CD4-positive, CD25-positive, alpha-beta regulatory T cell (primary cell): Measurements from ENCODE around the gene CACFD1. TPM values are rescaled to one million over a fixed set of nuclear protein-coding genes. Genes with fewer than 3 reads are reported as not detected.

Source experiments
- ATAC-seq, 2 donors: fragments of 150-1000 bp; cut with Tn5 transposase; one replicate each; pipeline ENCODE4 v1.10.0; 2021; ENCODE audit warnings: low read depth in 2 of 2, moderate number of reproducible peaks in 2 of 2, moderate library complexity in 1 of 2
- DNase-seq, 3 donors: peaks; one replicate each; pipeline versions ENCODE4 v3.0.0 to v3.0.0-alpha.2; 2012 to 2022; ENCODE audit warnings: mixed read lengths in 1 of 3
- H3K27ac ChIP-seq: one replicate; pipeline ENCODE4 v1.7.0; 2013; ENCODE audit warnings: mild to moderate bottlenecking, low read length; ENCODE audit not compliant: insufficient read depth, poor library complexity, severe bottlenecking
- H3K27me3 ChIP-seq: one replicate; pipeline ENCODE4 v1.7.0; 2013; ENCODE audit warnings: low read length; ENCODE audit not compliant: control insufficient read depth, insufficient read depth
- H3K36me3 ChIP-seq: one replicate; pipeline ENCODE4 v1.7.0; 2013; ENCODE audit warnings: mild to moderate bottlenecking, low read length, moderate library complexity; ENCODE audit not compliant: control insufficient read depth, insufficient read depth
- H3K4me1 ChIP-seq: 2 replicates; pipeline ENCODE4 v1.7.0; 2013; ENCODE audit warnings: mild to moderate bottlenecking, low read length; ENCODE audit not compliant: insufficient read depth, control insufficient read depth, poor library complexity, severe bottlenecking
- H3K4me3 ChIP-seq: one replicate; pipeline ENCODE4 v1.7.0; 2013; ENCODE audit warnings: low read depth, mild to moderate bottlenecking, low read length, moderate library complexity
- H3K9me3 ChIP-seq, 2 experiments: 1 replicate in 1 of 2; 2 replicates in 1 of 2; pipeline ENCODE4 v1.7.0; 2013; ENCODE audit warnings: low read length in 2 of 2, mild to moderate bottlenecking in 1 of 2, moderate library complexity in 1 of 2; ENCODE audit not compliant: control insufficient read depth in 2 of 2
- H3K27ac Mint-ChIP-seq, 3 donors: one replicate each; pipeline ENCODE4 v1.8.0; 2020 to 2022; ENCODE audit warnings: mild to moderate bottlenecking in 3 of 3, mixed read lengths in 3 of 3, moderate library complexity in 2 of 3
- H3K27me3 Mint-ChIP-seq: one replicate; pipeline ENCODE4 v1.8.0; 2022; ENCODE audit warnings: mild to moderate bottlenecking, mixed read lengths
- H3K36me3 Mint-ChIP-seq: one replicate; pipeline ENCODE4 v1.8.0; 2020; ENCODE audit warnings: mixed read lengths
- H3K4me1 Mint-ChIP-seq, 4 donors: one replicate each; pipeline ENCODE4 v1.8.0; 2020 to 2022; ENCODE audit warnings: mixed read lengths in 4 of 4, mild to moderate bottlenecking in 1 of 4
- H3K4me3 Mint-ChIP-seq, 4 donors: one replicate each; pipeline ENCODE4 v1.8.0; 2020 to 2022; ENCODE audit warnings: mild to moderate bottlenecking in 4 of 4, mixed read lengths in 4 of 4, moderate library complexity in 3 of 4
- H3K9me3 Mint-ChIP-seq, 7 donors: one replicate each; pipeline ENCODE4 v1.8.0; 2020 to 2022; ENCODE audit warnings: mixed read lengths in 7 of 7, mild to moderate bottlenecking in 3 of 7, moderate library complexity in 2 of 7
- polyA plus RNA-seq, 4 donors: library from polyadenylated mRNA; unstranded; fragments of 300-500 nt; fragmentation: Illumina TruSeq; gene quantifications; one replicate each; pipeline ENCODE4 v1.2.3, GENCODE V29; 2021
- total RNA-seq: library from RNA; stranded (reverse); gene quantifications from one replicate; pipeline ENCODE4 v1.2.3, GENCODE V29; 2022

CACFD1 gene
- total and polyA plus RNA-seq, 5 donors from 2014 or later: 1.2 to 3.0 (median 1.8) TPM

DNA sequence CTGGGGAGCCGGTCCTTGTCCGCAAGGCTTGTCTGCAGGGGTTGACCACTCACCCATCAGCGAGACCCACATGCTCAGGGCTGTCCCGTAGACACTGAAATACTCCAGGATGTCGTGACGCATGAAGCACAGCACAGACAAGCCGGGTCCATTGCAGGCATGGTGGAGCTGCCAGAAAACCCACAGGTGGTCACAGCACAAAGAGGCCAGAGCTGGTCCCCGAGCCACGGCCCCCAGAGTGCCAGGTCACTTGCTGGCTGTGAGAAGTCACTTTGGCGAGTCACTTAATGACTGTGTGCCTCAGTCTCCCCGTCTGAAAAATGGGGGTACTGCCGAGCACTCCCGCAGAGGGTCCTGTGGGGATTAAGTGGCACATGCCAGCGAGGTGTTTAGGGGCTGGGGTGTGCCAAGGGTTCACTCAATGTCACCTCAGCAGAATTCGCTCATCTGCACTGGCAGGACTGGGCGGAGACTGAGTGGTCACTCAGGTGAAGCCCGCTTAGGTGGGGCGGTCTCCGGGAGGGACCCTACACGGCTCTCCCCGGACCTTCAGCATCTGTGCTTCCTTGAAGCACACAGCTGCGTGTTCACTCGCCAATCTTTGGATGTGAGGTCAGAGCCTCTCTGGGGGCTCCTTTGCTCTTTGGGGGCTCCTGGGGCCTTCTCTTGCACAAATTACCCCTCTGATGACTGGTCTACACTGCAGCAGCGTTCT lies 60.5 kb downstream of the CACFD1 start:
- ATAC-seq (no peak), DNase-seq (no peak)
- H3K36me3 ChIP-seq: no peaks in the 10 kb centered on the region
- Mint-ChIP-seq H3K27ac (no peak overlapping the region), H3K4me3 (no peak overlapping the region), H3K4me1 (peaks cover 0 to 2% (median 0%) of the 10 kb centered on the region in 4 donors), H3K9me3 (no peaks in the 10 kb centered on the region), H3K36me3 (no peaks in the 10 kb centered on the region), H3K27me3 (no peaks in the 10 kb centered on the region)
- no peaks in the 10 kb centered on the region for H3K27me3 ChIP-seq
- H3K27ac ChIP-seq: no peak overlapping the region
- H3K4me3 ChIP-seq: no peak overlapping the region
- no peaks in the 10 kb centered on the region for H3K9me3 ChIP-seq
- no peaks in the 10 kb centered on the region for H3K4me1 ChIP-seq

Other genes with a start within 250 kb of the CACFD1 start
- 0.62 TPM for gene ABO, start 184.8 kb upstream of the CACFD1 start, total RNA-seq
- not detected for gene ABO, start 184.8 kb upstream of the CACFD1 start, polyA plus RNA-seq
- gene SURF6, start 123.8 kb upstream of the CACFD1 start, total RNA-seq: 14.6 TPM
- gene SURF6, start 123.8 kb upstream of the CACFD1 start, polyA plus RNA-seq: 1 to 10 TPM; 5.4 to 8.4 (median 6.9) TPM
- 29.3 TPM for gene MED22, start 111.8 kb upstream of the CACFD1 start, total RNA-seq
- gene MED22, start 111.8 kb upstream of the CACFD1 start, polyA plus RNA-seq: 10 to 100 TPM in 3 of 4 donors, 1 to 10 TPM in 1; 7.3 to 16.2 (median 11.1) TPM
- gene RPL7A, start 111.8 kb upstream of the CACFD1 start, total RNA-seq: 1,813 TPM
- 1,000 to 10,000 TPM in 2 of 4 donors, 100 to 1,000 TPM in 2; 747 to 1,102 (median 951) TPM for gene RPL7A, start 111.8 kb upstream of the CACFD1 start, polyA plus RNA-seq
- gene SURF1, start 103.5 kb upstream of the CACFD1 start, total RNA-seq: 41.8 TPM
- gene SURF1, start 103.5 kb upstream of the CACFD1 start, polyA plus RNA-seq: 100 to 1,000 TPM; 114 to 120 (median 115) TPM
- gene SURF2, start 103.4 kb upstream of the CACFD1 start, total RNA-seq: 24.3 TPM
- gene SURF2, start 103.4 kb upstream of the CACFD1 start, polyA plus RNA-seq: 10 to 100 TPM; 34.5 to 47.1 (median 37.0) TPM
- 132 TPM for gene SURF4, start 83.9 kb upstream of the CACFD1 start, total RNA-seq
- 100 to 1,000 TPM; 189 to 227 (median 212) TPM for gene SURF4, start 83.9 kb upstream of the CACFD1 start, polyA plus RNA-seq
- 0.86 TPM for gene STKLD1, start 83.6 kb upstream of the CACFD1 start, total RNA-seq
- under 1 TPM; 0.09 to 0.28 (median 0.15) TPM for gene STKLD1, start 83.6 kb upstream of the CACFD1 start, polyA plus RNA-seq
- gene REXO4, start 42.0 kb upstream of the CACFD1 start, total RNA-seq: 19.4 TPM
- gene REXO4, start 42.0 kb upstream of the CACFD1 start, polyA plus RNA-seq: 10 to 100 TPM in 3 of 4 donors, 1 to 10 TPM in 1; 9.8 to 17.8 (median 14.7) TPM
- gene ADAMTS13, start 37.6 kb upstream of the CACFD1 start, total RNA-seq: 0.47 TPM
- gene ADAMTS13, start 37.6 kb upstream of the CACFD1 start, polyA plus RNA-seq: under 1 TPM in 1 of 4 donors, not detected in 3; 0.10 TPM
- gene SLC2A6, start 19.1 kb downstream of the CACFD1 start, total RNA-seq: 1.8 TPM
- gene SLC2A6, start 19.1 kb downstream of the CACFD1 start, polyA plus RNA-seq: 1 to 10 TPM in 3 of 4 donors, under 1 TPM in 1; 0.63 to 2.2 (median 1.6) TPM
- not detected for gene MYMK, start 65.0 kb downstream of the CACFD1 start, total RNA-seq
- gene MYMK, start 65.0 kb downstream of the CACFD1 start, polyA plus RNA-seq: not detected
- not detected for gene ADAMTSL2, start 74.7 kb downstream of the CACFD1 start, total RNA-seq
- not detected for gene ADAMTSL2, start 74.7 kb downstream of the CACFD1 start, polyA plus RNA-seq
- not detected for gene FAM163B, start 149.4 kb downstream of the CACFD1 start, total RNA-seq
- gene FAM163B, start 149.4 kb downstream of the CACFD1 start, polyA plus RNA-seq: not detected
- gene DBH, start 176.4 kb downstream of the CACFD1 start, total RNA-seq: 0.12 TPM
- gene DBH, start 176.4 kb downstream of the CACFD1 start, polyA plus RNA-seq: not detected